GM12878 (cell line): ENCODE results near the gene ZNF473. TPM values are rescaled to one million over a fixed set of nuclear protein-coding genes. Genes with fewer than 3 reads are reported as not detected.
"Not testable (repeated sequence)": the region's sequence is repeated elsewhere in the genome, so short reads cannot be mapped to it uniquely, and the experiment has no call there.

Experiments used
- ATAC-seq: fragments of 200-7000 bp; cut with Tn5 transposase; 3 replicates; pipeline ENCODE4 v1.9.1; 2020; ENCODE audit warnings: mild to moderate bottlenecking, moderate library complexity
- BruUV-seq: library from RNA; stranded (reverse); fragments of 400-500 nt; replicated peaks from 2 replicates; lab custom pipeline; 2021; lab: Mats Ljungman, UMichigan
- CTCF ChIA-PET: fragments of 300-600 bp; sonication (Branson Sonifier 250); formaldehyde crosslinking; extraction: SDS; loops from one replicate; lab custom pipeline; 2021; ENCODE audit warnings: inconsistent platforms; lab: Yijun Ruan, JAX
- POLR2A ChIA-PET: fragments of 350-600 bp; formaldehyde crosslinking; extraction: SDS; loops from one replicate; lab custom pipeline; 2021; ENCODE audit warnings: inconsistent platforms; lab: Charles Lee
- RAD21 ChIA-PET: fragments of 300-600 bp; sonication (Branson Sonifier 250); formaldehyde crosslinking; loops from one replicate; lab custom pipeline; 2023; ENCODE audit warnings: antibody characterized with exemption; ENCODE audit not compliant: unreplicated experiment; lab: Charles Lee
- SMC1A ChIA-PET: fragments of 300-600 bp; sonication (Branson Sonifier 250); formaldehyde crosslinking; loops from one replicate; lab custom pipeline; 2023; ENCODE audit not compliant: unreplicated experiment, uncharacterized antibody; lab: Charles Lee
- DNase-seq: peaks from one replicate; pipeline ENCODE4 v3.0.0-alpha.2; 2011; ENCODE audit warnings: low read depth, low spot score
- FAIRE-seq: peaks from 3 replicates; lab custom pipeline; 2011; peaks lifted over from hg19 to GRCh38; lab: Jason Lieb, UNC
- H2AFZ ChIP-seq: 2 replicates; pipeline ENCODE4 v1.6.0; 2011; ENCODE audit warnings: low read depth, low read length, control low read depth; ENCODE audit not compliant: control insufficient read depth
- H3K27ac ChIP-seq: 2 replicates; pipeline ENCODE4 v1.5.1; 2011; ENCODE audit warnings: control low read depth; ENCODE audit not compliant: control insufficient read depth, insufficient read depth
- H3K27me3 ChIP-seq, 2 experiments: replicated peaks in 1 of 2; 2 replicates each; pipeline versions ENCODE4 v1.6.0 to v1.6.1; 2011; ENCODE audit warnings: low read length in 1 of 2; ENCODE audit not compliant: control insufficient read depth in 2 of 2, insufficient read depth in 2 of 2
- H3K36me3 ChIP-seq, 2 experiments: 2 replicates each; pipeline ENCODE4 v1.5.1; 2011; ENCODE audit warnings: low read length in 1 of 2; ENCODE audit not compliant: control insufficient read depth in 2 of 2, insufficient read depth in 2 of 2
- H3K4me1 ChIP-seq: 2 replicates; pipeline ENCODE4 v1.6.1; 2011; ENCODE audit warnings: mild to moderate bottlenecking, low read length, moderate library complexity, mixed read lengths; ENCODE audit not compliant: control insufficient read depth, insufficient read depth
- H3K4me2 ChIP-seq: 2 replicates; pipeline ENCODE4 v1.6.0; 2011; ENCODE audit warnings: control low read depth; ENCODE audit not compliant: control insufficient read depth, insufficient read depth
- H3K4me3 ChIP-seq: fragments of 200-600 bp; sonication (generic); 2 replicates; pipeline ENCODE4 v1.5.1; 2016
- H3K79me2 ChIP-seq: 2 replicates; pipeline ENCODE4 v1.6.0; 2011; ENCODE audit warnings: low read length; ENCODE audit not compliant: control insufficient read depth, insufficient read depth
- H3K9ac ChIP-seq: 2 replicates; pipeline ENCODE4 v1.8.0; 2011; ENCODE audit warnings: low read length, control low read depth, mixed read lengths; ENCODE audit not compliant: control insufficient read depth, insufficient read depth
- H3K9me3 ChIP-seq: replicated peaks from 3 replicates; pipeline ENCODE4 v1.5.1; 2011; ENCODE audit warnings: mild to moderate bottlenecking, low read length; ENCODE audit not compliant: control insufficient read depth, insufficient read depth
- H4K20me1 ChIP-seq: 2 replicates; pipeline ENCODE4 v1.6.0; 2011; ENCODE audit not compliant: control insufficient read depth, insufficient read depth
- WGBS: methylation state at CpG from one replicate; pipeline ENCODE4 v1.1.6; 2016; ENCODE audit warnings: low lambda C conversion rate; ENCODE audit not compliant: insufficient replicate concordance, insufficient coverage; ENCODE audit errors: missing lambda C conversion rate; 5-methylcytosine and 5-hydroxymethylcytosine counted together
- in situ Hi-C: fragments of 300-500 bp; cut with MboI; formaldehyde crosslinking; loops from 9 replicates; pipeline ENCODE4 v1.14.3; 2018; ENCODE audit warnings: mixed read lengths
- intact Hi-C: fragments of 100-400 bp; cut with micrococcal nuclease; formaldehyde crosslinking; loops from one replicate; pipeline ENCODE4 v1.14.2; 2022; ENCODE audit not compliant: unreplicated experiment
- polyA plus RNA-seq, 11 experiments: library from polyadenylated mRNA; depleted of rRNA in 4 of 11; unstranded in 6 of 11; stranded (reverse) in 5 of 11; fragments of >200 nt; fragmentation: Nextera tagmentation in 4 of 11; fragmentation: Illumina TruSeq in 1 of 11; extraction: Ambion mirVana in 4 of 11; extraction: Trizol in 1 of 11; gene quantifications; 1 replicate in 1 of 11; 2 replicates in 10 of 11; pipeline versions ENCODE4 v1.2.1 to v1.2.3, GENCODE V29; 2011 to 2016; ENCODE audit warnings: inconsistent platforms in 2 of 11, missing spikeins in 2 of 11, low read depth in 1 of 11
- total RNA-seq, 4 experiments: library from RNA; depleted of rRNA in 3 of 4; stranded (reverse); fragments of >200 nt in 3 of 4; fragmentation: Illumina TruSeq in 1 of 4; extraction: Trizol in 1 of 4; gene quantifications; 2 replicates each; pipeline versions ENCODE4 v1.2.1 to v1.2.3, GENCODE V29; 2013 to 2021

ZNF473 gene
- total and polyA plus RNA-seq, 10 of the 15 experiments (the other 5 are each of a cell fraction or from before 2014, with no cell fraction given), result 2.3 to 14.9 (median 6.3) TPM

DNA sequence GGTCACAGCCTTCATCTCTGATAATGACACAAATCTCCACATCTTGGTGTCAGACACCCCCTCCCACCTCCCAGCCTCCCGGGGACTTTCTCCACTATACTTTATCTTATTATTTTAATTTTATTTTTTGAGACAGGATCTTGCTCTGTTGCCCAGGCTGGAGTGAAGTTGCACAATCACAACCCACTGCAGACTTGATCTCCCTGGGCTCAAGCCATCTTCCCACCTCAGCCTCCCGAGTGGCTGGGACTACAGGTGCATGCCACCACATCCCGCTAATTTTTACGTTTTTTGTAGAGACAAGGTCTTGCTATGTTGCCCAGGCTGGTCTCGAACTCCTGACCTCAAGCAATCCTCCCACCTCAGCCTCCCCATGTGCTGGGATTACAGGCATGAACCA lies 42.6 kb downstream of the ZNF473 start:
- H3K4me3 ChIP-seq, H3K9ac ChIP-seq, H3K4me2 ChIP-seq, POLR2A ChIA-PET, FAIRE-seq, H3K4me1 ChIP-seq, H3K27ac ChIP-seq, RAD21 ChIA-PET, intact Hi-C loops, H3K79me2 ChIP-seq, H4K20me1 ChIP-seq, H3K27me3 ChIP-seq, in situ Hi-C loops, H3K9me3 ChIP-seq, SMC1A ChIA-PET, BruUV-seq, H3K36me3 ChIP-seq, DNase-seq, ATAC-seq, CTCF ChIA-PET, H2AFZ ChIP-seq: not testable (repeated sequence)
- WGBS, result 32% methylated on average over 5 of the region's 5 CpGs

GRCh38 chr19:50075076-50075475 lies 49.3 kb downstream of the ZNF473 start:
- H3K36me3 ChIP-seq, H3K27me3 ChIP-seq, H3K9me3 ChIP-seq, POLR2A ChIA-PET, H3K79me2 ChIP-seq, H3K9ac ChIP-seq, FAIRE-seq, CTCF ChIA-PET, DNase-seq, H2AFZ ChIP-seq, H4K20me1 ChIP-seq, H3K27ac ChIP-seq, H3K4me1 ChIP-seq, BruUV-seq, H3K4me3 ChIP-seq, intact Hi-C loops, H3K4me2 ChIP-seq, ATAC-seq, SMC1A ChIA-PET, RAD21 ChIA-PET, in situ Hi-C loops: not testable (repeated sequence)
- WGBS, result 0% methylated on average over 1 of the region's 8 CpGs
